Type B pancreatic cell (in vitro differentiated cells): ENCODE data around the gene NLE1. TPM values are rescaled to one million over a fixed set of nuclear protein-coding genes. Genes with fewer than 3 reads are reported as not detected.

Experiments
- DNase-seq: peaks from one replicate; pipeline ENCODE4 v3.0.0; 2021; ENCODE audit warnings: mixed read lengths; ENCODE audit not compliant: unreplicated experiment; ENCODE audit errors: extremely low spot score
- H3K27ac Mint-ChIP-seq: 2 replicates; pipeline ENCODE4 v1.8.0; 2021; ENCODE audit warnings: mild to moderate bottlenecking, mixed read lengths
- H3K27me3 Mint-ChIP-seq: 2 replicates; pipeline ENCODE4 v1.8.0; 2021; ENCODE audit warnings: mixed read lengths
- H3K36me3 Mint-ChIP-seq: 2 replicates; pipeline ENCODE4 v1.8.0; 2021; ENCODE audit warnings: mixed read lengths
- H3K4me1 Mint-ChIP-seq: one replicate; pipeline ENCODE4 v1.8.0; 2021; ENCODE audit warnings: mixed read lengths; ENCODE audit not compliant: unreplicated experiment
- H3K4me3 Mint-ChIP-seq: 2 replicates; pipeline ENCODE4 v1.8.0; 2021; ENCODE audit warnings: mild to moderate bottlenecking, mixed read lengths
- H3K9me3 Mint-ChIP-seq: 2 replicates; pipeline ENCODE4 v1.8.0; 2021; ENCODE audit warnings: mixed read lengths
- total RNA-seq: library from RNA; stranded (reverse); gene quantifications from 2 replicates; pipeline ENCODE4 v1.2.1, GENCODE V29; 2021; ENCODE audit warnings: low replicate concordance
- TF ChIP-seq, protein P1 (sequence below): fragments of 200-600 bp; sonication (generic); conservative IDR thresholded peaks from 2 replicates; pipeline ENCODE4 v1.5.0; 2021; ENCODE audit warnings: antibody characterized with exemption, mild to moderate bottlenecking

NLE1 gene
- total RNA-seq, 1 donor from 2014 or later, result 24.9 TPM

- Mint-ChIP-seq H3K36me3 (peaks cover 8% of the 10 kb centered on the region), H3K27me3 (no peaks in the 10 kb centered on the region), H3K4me3 (no peak overlapping the region), H3K9me3 (no peaks in the 10 kb centered on the region), H3K4me1 (no peaks in the 10 kb centered on the region), H3K27ac (no peak overlapping the region)
- TF ChIP-seq, protein P1, sequence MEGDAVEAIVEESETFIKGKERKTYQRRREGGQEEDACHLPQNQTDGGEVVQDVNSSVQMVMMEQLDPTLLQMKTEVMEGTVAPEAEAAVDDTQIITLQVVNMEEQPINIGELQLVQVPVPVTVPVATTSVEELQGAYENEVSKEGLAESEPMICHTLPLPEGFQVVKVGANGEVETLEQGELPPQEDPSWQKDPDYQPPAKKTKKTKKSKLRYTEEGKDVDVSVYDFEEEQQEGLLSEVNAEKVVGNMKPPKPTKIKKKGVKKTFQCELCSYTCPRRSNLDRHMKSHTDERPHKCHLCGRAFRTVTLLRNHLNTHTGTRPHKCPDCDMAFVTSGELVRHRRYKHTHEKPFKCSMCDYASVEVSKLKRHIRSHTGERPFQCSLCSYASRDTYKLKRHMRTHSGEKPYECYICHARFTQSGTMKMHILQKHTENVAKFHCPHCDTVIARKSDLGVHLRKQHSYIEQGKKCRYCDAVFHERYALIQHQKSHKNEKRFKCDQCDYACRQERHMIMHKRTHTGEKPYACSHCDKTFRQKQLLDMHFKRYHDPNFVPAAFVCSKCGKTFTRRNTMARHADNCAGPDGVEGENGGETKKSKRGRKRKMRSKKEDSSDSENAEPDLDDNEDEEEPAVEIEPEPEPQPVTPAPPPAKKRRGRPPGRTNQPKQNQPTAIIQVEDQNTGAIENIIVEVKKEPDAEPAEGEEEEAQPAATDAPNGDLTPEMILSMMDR, result no peak
- no peak for DNase-seq
Observed at GRCh38 chr17:35130392-35130791, 11.7 kb downstream of the NLE1 start.

- no peaks in the 10 kb centered on the region for H3K9me3 Mint-ChIP-seq
- H3K36me3 Mint-ChIP-seq, result peaks cover 8% of the 10 kb centered on the region
Observed at GRCh38 chr17:35129973-35130351, 12.1 kb downstream of the NLE1 start.

DNA sequence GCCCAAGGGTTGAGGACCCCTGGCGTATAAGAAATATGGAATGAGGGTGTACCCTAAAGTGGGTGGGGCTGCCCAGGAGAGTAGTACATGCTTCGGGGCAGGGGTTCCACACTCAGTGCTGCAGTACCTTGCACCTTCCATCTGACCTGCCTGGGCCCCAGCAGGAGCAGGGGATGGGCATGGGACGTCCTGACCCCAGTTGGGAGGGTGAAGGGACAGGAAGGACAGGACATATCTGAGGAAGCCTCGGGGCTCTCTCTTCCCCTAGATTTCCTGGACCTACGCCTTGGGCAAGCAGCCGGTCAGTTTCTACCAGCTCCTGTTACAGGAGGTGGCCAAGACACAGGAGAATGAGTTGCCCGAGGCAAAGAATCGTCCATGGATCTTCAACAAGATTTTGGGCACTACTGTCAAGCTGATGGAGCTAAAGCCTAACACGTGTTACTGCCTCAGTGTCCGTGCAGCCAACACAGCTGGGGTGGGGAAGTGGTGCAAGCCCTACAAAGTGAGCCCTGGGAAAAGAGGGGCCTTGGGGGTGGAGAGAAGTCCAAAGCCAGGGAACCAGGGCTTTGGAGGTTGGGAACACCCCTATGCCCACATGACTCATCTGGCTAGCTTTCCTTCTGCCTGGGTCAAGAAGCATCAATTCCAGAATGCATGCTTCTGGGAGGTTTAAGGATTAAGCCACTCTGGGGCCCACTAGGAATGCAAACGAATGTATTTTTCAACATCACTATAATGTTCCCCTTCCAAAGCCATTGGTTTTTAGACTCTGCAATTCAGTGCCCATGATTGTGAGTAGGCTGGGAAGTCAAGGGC is 12.7 kb downstream of the NLE1 start:
- no peak for DNase-seq
- Mint-ChIP-seq H3K27ac (no peak overlapping the region), H3K9me3 (no peaks in the 10 kb centered on the region), H3K27me3 (no peaks in the 10 kb centered on the region), H3K4me3 (no peak overlapping the region), H3K36me3 (peaks cover 8% of the 10 kb centered on the region), H3K4me1 (no peaks in the 10 kb centered on the region)
- TF ChIP-seq, protein P1, result no peak

More at GRCh38 chr17:35129973-35130351, 12.1 kb downstream of the NLE1 start:
- Mint-ChIP-seq H3K4me3 (no peak overlapping the region), H3K27me3 (no peaks in the 10 kb centered on the region), H3K4me1 (no peaks in the 10 kb centered on the region), H3K27ac (no peak overlapping the region)
- TF ChIP-seq, protein P1, result no peak
- no peak for DNase-seq

DNA sequence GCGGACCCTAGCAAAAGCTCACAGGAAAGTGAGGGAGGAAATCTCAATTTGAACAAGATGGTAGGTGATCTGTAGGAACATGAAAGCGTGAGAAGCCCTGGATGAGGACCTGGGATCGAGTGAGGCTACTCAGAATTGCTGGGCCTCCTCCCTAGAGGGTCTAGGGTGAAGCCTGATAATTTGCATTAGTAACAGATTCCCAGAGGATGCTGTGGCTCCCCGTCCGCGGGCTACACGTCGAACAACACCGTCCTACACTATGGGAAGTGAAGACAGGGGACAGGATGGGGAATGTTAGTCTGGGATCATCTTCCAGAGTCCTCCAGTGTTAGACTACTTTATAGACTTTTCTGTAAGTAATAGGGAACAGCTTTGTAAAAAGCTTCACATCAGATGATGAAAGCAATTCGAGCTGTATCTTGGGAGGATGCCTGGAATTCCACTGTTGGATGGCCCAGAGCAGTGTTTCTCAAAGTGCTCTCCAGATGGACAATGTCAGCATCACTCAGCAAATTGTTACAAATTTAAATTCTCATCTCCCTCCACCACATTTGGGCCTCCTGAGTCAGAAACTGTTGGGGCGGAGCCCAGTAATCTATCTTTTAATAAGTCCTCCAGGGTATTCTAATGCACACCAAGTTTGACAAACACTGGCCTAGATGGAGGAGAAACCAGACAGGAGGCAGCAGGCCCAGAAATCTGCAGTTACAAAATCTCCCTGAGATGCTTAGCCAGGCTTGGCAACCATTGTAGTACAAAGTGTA is 14.2 kb downstream of the NLE1 start:
- Mint-ChIP-seq H3K4me3 (no peak overlapping the region), H3K9me3 (no peaks in the 10 kb centered on the region), H3K4me1 (no peaks in the 10 kb centered on the region), H3K27me3 (no peaks in the 10 kb centered on the region), H3K36me3 (no peaks in the 10 kb centered on the region), H3K27ac (no peak overlapping the region)
- TF ChIP-seq, protein P1, result no peak
- no peak for DNase-seq

GRCh38 chr17:35121315-35121714 is 20.8 kb downstream of the NLE1 start, which contains the start of gene FNDC8:
Gene FNDC8, plus strand, starts transcription at chr17:35121615. Its CDS starts 79 bp downstream, at chr17:35121694.
- H3K36me3 Mint-ChIP-seq, result no peaks in the 10 kb centered on the region
- TF ChIP-seq, protein P1, result no peak
- no peaks in the 10 kb centered on the region for H3K9me3 Mint-ChIP-seq
- no peak for DNase-seq
- peak within 1 kb of the TSS; percentile 60 for H3K4me3 Mint-ChIP-seq
- H3K27ac Mint-ChIP-seq, result no peak within 1 kb of the TSS
- H3K27me3 Mint-ChIP-seq, result peaks cover 16% of the 10 kb centered on the region
- peaks cover 17% of the 10 kb centered on the region for H3K4me1 Mint-ChIP-seq
